Activated naive CD4-positive, alpha-beta T cell treated with anti-CD3 and anti-CD28 coated beads, Interleukin-2, amount 10 ng/mL, durations not matched to agents 7 days and 5 days (primary cell): ENCODE measurements around the gene TRAPPC10.

Source experiments
- CTCF ChIA-PET: fragments of 350-600 bp; sonication (Branson Sonifier 250); formaldehyde crosslinking; loops from one replicate; lab custom pipeline; 2021; ENCODE audit warnings: antibody characterized with exemption; lab: Charles Lee
- DNase-seq: peaks from one replicate; pipeline ENCODE4 v3.0.0-alpha.2; 2020
- H3K27ac Mint-ChIP-seq: one replicate; pipeline ENCODE4 v1.8.0; 2021; ENCODE audit warnings: mild to moderate bottlenecking, moderate library complexity, mixed read lengths
- H3K27me3 Mint-ChIP-seq: one replicate; pipeline ENCODE4 v1.8.0; 2021; ENCODE audit warnings: mild to moderate bottlenecking, mixed read lengths
- H3K36me3 Mint-ChIP-seq: one replicate; pipeline ENCODE4 v1.8.0; 2021; ENCODE audit warnings: mixed read lengths
- H3K4me1 Mint-ChIP-seq: one replicate; pipeline ENCODE4 v1.8.0; 2021; ENCODE audit warnings: mixed read lengths
- H3K4me3 Mint-ChIP-seq: one replicate; pipeline ENCODE4 v1.8.0; 2021; ENCODE audit warnings: mild to moderate bottlenecking, moderate library complexity, mixed read lengths
- H3K9me3 Mint-ChIP-seq: one replicate; pipeline ENCODE4 v1.8.0; 2021; ENCODE audit warnings: mixed read lengths

Gene TRAPPC10

DNA sequence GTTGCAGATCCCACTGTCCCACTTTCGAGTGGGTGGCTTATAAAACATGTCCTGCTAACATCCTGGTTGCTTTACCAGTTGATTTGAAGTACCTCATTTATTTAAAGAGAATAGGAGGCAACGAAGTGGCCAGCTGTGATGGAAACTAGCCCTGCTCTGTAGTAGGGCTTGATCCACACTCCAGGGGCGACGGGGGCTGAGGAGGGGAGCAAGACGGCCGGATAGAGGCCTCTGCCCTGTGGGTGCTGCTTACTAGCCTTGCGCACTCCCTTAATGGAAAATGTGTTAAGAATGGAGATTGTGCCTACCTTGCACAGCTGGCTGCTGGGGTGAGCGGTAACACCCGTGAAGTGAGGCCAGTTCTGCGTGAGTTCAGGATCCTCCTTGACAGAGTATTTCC, 54.0 kb downstream of the TRAPPC10 start:
- Mint-ChIP-seq H3K36me3 (peaks cover 50% of the 10 kb centered on the region), H3K4me1 (peaks cover 34% of the 10 kb centered on the region), H3K27ac (peak overlapping the region; percentile 95), H3K4me3 (peak overlapping the region; percentile 65), H3K9me3 (no peaks in the 10 kb centered on the region), H3K27me3 (no peaks in the 10 kb centered on the region)
- CTCF ChIA-PET, result interaction anchor here (0.6 kb wide), 2 partner anchors 128 to 141 kb away, joined by 3 read pairs; no protein-coding TSS in a partner anchor
- DNase-seq, result no peak

DNA sequence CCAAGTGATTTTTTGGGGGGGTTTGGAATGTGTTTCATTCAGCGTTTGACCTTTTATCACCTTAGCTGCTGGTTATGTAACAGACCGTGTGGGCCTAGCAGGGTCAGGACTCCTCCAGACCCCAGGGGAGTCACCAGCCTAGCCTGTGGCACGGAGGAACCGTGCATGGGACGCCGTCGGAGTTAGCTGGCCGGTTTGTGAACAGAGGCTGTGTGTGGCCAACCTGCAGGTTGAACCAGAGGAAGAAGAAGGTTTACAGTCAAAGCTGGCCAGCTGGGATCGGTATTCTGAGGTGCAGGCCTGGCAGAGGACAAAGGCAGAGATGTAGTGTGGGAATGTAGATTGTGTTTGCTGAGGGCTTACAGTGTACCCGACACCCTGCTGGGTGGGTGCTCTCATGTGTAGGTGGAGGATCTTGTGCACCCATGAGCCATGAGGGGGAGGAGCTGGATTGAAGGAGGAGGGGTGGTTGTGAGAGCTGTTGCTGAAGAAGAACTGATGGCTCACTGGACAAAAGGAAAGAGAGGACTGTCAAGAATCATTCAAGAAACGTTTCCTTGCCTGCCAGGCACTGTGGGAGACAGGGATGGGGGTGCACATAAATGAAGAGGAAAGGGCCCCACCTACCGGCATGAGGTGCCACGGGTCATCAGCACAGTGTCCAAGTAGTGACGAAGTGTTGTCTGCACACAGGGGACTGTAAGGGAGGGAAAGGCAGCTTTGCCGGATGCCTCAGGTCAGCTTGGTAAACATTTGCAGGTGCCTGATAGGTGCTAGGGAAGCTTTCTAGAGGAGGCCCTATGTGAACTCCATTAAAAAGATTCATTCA, 55.1 kb downstream of the TRAPPC10 start:
- DNase-seq, result no peak
- Mint-ChIP-seq H3K27ac (peak overlapping the region; percentile 60), H3K9me3 (no peaks in the 10 kb centered on the region), H3K4me1 (peaks cover 34% of the 10 kb centered on the region), H3K4me3 (no peak overlapping the region), H3K27me3 (no peaks in the 10 kb centered on the region), H3K36me3 (peaks cover 55% of the 10 kb centered on the region)
- CTCF ChIA-PET, result interaction anchor here (1.0 kb wide), 1 partner anchor 130 kb away, joined by 5 read pairs; no protein-coding TSS in a partner anchor

DNA sequence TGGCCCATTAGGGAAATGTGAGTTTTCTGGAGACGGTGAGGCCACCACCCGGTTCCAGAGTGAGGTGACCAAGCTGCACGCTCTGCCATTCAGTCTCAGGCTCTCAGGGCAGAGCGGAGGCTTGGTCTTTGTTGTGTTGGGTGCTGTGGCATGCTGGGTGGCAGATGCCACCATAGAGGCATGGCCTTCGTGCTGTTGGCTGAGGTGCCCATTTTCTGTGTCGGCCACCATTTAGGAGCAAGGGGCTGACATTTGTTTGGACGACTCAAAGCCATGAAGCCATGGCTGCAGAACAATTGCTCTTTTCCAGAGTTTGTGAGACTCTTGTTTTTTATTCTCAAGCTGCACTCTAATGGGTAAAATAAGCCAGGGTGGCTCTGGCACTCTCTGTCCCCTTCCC, 58.3 kb downstream of the TRAPPC10 start:
- Mint-ChIP-seq H3K27ac (no peak overlapping the region), H3K4me1 (peaks cover 18% of the 10 kb centered on the region), H3K9me3 (no peaks in the 10 kb centered on the region), H3K27me3 (no peaks in the 10 kb centered on the region), H3K4me3 (no peak overlapping the region), H3K36me3 (peaks cover 55% of the 10 kb centered on the region)
- DNase-seq, result no peak
- CTCF ChIA-PET, result no interaction called here

DNA sequence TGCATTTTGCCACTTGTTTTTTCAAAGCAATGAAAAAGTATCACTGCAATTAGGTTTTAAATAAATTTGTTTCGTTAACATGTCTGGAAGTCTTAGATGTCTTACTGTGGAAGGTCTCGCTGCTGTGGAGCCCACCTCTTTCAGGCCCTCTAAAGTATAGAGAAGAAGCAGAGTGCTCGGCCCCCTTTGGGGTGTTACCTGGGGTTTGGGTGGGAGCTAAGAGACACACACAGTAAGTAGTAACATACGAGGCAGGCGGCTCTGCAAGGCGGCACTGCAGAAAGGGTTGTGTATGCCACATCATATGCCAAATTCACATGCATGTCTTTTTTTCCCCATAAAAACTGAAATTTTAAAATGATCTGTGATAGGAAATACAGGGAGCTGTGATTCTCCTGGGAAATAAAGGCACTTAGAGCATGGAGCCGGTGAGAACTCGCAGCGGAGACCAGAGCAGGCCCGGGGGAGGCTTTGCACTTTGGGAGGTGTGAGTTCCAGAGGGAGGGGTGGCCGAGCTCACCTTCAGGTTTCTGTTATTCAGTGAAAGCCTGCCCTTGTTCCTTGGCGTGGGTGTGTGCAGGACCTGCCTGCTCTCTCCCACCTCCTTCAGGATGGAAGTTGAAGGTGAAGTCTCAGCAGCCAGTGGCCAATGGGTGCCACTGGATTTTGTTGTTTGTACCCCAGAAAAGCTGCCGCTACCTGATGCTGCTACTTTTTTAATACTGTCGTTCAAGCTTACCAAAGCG, 59.4 kb downstream of the TRAPPC10 start:
- Mint-ChIP-seq H3K36me3 (peaks cover 55% of the 10 kb centered on the region), H3K27ac (no peak overlapping the region), H3K4me3 (no peak overlapping the region), H3K4me1 (peaks cover 13% of the 10 kb centered on the region), H3K27me3 (no peaks in the 10 kb centered on the region), H3K9me3 (no peaks in the 10 kb centered on the region)
- DNase-seq, result no peak
- CTCF ChIA-PET, result no interaction called here

DNA sequence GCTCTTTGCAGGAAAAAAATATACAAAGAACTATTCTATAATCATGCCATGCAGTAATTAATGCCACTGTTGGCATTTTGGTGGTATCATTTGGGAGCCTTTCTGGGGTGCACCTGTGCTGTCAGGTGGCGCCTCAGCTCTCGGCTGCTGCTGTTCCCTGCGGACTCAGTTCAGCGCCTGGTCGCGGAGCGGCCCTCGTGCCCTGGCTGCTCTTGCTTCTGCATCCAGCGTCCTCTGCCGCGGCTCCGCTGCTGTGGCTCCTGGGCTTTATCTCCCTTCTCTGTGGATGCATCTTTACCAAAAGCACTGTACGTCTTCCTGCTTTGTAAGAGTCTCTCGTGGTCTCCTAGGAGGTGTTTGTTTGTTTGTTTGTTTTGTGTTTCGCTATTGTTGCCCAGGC, 60.0 kb downstream of the TRAPPC10 start:
- Mint-ChIP-seq H3K4me1 (peaks cover 16% of the 10 kb centered on the region), H3K36me3 (peaks cover 56% of the 10 kb centered on the region), H3K9me3 (no peaks in the 10 kb centered on the region), H3K27ac (peak overlapping the region; percentile 52), H3K4me3 (no peak overlapping the region), H3K27me3 (no peaks in the 10 kb centered on the region)
- CTCF ChIA-PET, result no interaction called here
- no peak for DNase-seq

DNA sequence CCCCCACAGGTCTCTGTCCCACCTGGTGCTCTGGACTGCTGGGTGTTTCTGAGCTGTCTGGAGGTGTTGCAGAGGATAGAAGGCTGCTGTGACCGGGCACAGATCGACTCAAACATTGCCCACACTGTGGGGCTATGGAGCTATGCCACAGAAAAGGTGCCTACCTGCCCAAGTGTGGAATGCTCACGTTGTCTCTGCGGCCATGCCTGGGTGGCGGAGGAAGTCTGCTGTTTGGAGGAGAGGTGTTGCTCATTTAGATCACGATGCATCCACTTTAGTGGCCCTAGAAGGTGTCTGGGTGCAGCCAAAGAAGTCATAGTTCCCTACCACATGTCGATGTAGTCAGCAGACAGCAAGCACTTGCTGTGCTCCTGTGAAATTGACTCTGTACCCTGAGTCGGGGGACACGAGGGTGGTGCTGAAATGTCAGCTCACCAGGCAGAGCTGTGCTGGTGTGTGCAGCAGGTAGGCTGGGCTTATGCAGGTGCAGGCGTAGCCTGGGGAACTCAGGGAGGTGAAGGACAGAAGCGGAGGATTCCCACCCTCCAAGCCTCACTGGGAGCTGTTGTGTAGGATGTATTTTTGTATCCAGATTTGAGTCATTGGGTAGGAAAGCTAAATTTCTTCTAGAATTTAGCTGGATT, 62.3 kb downstream of the TRAPPC10 start:
- Mint-ChIP-seq H3K36me3 (peaks cover 63% of the 10 kb centered on the region), H3K4me1 (peaks cover 32% of the 10 kb centered on the region)

DNA sequence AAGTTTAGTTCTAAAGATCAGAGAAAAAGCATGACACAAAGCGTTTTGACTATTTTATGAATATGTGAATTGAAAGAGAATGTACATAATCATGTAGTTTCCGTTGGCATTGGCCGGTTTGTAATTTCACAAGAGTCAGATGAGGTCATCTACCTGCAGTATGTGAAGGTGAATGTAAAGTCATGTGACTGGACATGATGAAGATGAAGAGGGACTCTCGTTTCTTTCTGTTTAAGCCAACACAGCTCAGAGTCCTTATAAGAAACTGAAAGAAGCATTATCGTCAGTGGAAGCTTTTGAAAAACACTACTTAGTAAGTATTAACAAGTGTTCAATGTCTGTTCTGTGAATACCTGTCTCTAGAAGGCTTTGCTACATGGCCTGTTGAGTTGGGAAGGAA, 64.2 kb downstream of the TRAPPC10 start:
- Mint-ChIP-seq H3K9me3 (no peaks in the 10 kb centered on the region), H3K27me3 (no peaks in the 10 kb centered on the region), H3K4me3 (no peak overlapping the region), H3K4me1 (peaks cover 47% of the 10 kb centered on the region), H3K27ac (no peak overlapping the region), H3K36me3 (peaks cover 59% of the 10 kb centered on the region)
- DNase-seq, result no peak
- CTCF ChIA-PET, result interaction anchor here (1.5 kb wide), 1 partner anchor 12 kb away, joined by 3 read pairs; no protein-coding TSS in a partner anchor

More for the DNA sequence above, 62.3 kb downstream of the TRAPPC10 start:
- no peaks in the 10 kb centered on the region for H3K27me3 Mint-ChIP-seq
- no peaks in the 10 kb centered on the region for H3K9me3 Mint-ChIP-seq
- DNase-seq, result no peak
- H3K27ac Mint-ChIP-seq, result no peak overlapping the region
- CTCF ChIA-PET, result interaction anchor here (0.6 to 2.2 kb wide), 4 partner anchors 10 to 430 kb away, joined by 3 to 11 read pairs (median 3); no protein-coding TSS in a partner anchor
- no peak overlapping the region for H3K4me3 Mint-ChIP-seq

DNA sequence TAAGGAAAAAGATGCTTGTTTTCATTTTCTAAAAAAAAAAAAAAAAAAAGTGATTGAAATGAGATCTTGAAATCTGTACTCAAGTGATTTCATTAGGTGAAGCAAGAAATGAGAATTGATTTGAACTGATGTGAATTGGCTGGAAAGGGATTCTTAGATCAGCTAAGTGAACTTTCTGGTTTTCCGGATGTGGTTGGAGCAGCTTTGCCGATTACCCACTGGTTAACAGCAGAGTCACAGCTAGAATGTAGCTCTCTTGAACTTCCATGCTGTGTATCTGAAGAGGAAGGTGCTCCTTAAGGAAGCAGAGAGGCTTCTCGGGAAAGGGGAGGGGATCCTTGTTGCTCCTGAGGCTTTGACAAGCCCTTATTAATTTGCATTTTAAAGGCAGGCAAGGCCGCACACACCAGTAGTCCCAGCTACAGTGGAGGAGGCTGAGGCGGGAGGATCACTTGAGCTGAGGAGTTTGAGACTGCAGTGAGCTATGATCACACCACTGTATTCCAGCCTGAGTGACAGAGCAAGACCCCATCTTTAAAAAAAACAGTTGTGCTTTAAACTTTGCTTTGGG, 66.4 kb downstream of the TRAPPC10 start:
- Mint-ChIP-seq H3K9me3 (no peaks in the 10 kb centered on the region), H3K27ac (peak overlapping the region; percentile 91), H3K4me1 (peaks cover 69% of the 10 kb centered on the region), H3K4me3 (peak overlapping the region; percentile 34), H3K27me3 (no peaks in the 10 kb centered on the region), H3K36me3 (peaks cover 72% of the 10 kb centered on the region)
- DNase-seq, result no peak
- CTCF ChIA-PET, result interaction anchor here (1.2 to 1.5 kb wide), 3 partner anchors 9 to 268 kb away, joined by 3 to 4 read pairs (median 3); no protein-coding TSS in a partner anchor

DNA sequence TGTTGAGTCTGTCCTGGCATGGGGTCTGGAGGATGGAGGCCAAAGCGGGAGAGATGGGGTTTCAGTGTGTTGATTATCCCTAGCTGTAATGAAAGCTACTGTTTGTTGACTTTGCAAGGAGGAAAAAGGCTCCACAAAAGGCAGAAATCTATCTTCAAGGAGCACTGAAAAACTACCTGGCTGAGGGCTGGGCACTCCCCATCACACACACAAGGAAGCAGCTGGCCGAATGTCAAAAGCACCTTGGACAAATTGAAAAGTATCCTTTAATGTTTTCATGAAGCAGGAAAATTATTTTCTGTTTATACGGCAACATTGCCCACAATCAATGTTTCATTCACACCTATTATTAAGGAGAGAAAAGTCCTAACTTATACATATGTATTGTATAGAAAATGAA, 67.3 kb downstream of the TRAPPC10 start:
- no peak for DNase-seq
- Mint-ChIP-seq H3K9me3 (no peaks in the 10 kb centered on the region), H3K36me3 (peaks cover 70% of the 10 kb centered on the region), H3K27ac (peak overlapping the region; percentile 91), H3K4me1 (peaks cover 76% of the 10 kb centered on the region), H3K4me3 (no peak overlapping the region), H3K27me3 (no peaks in the 10 kb centered on the region)
- CTCF ChIA-PET, result interaction anchor here (1.2 to 1.5 kb wide), 2 partner anchors 10 to 269 kb away, joined by 3 to 4 read pairs; no protein-coding TSS in a partner anchor

DNA sequence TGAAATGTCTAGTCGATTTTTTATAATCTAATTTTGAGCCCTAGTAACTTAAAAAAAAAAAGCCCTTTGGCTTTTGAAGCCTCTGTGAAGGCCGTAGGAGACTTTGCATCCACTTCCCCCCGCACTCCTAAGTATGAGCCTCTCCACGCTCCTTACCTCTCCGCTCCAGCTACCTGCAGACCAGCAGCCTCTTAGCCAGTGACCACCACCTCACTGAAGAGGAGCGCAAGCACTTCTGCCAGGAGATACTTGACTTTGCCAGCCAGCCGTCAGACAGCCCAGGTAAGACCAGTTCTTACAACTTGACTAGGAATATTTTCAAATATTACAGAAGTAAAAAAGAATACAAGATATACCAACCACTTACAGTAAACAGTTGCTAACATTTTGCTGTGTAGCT, 67.7 kb downstream of the TRAPPC10 start:
- H3K4me3 Mint-ChIP-seq, result no peak overlapping the region
- H3K9me3 Mint-ChIP-seq, result no peaks in the 10 kb centered on the region
- H3K27ac Mint-ChIP-seq, result peak overlapping the region; percentile 67
- H3K36me3 Mint-ChIP-seq, result peaks cover 71% of the 10 kb centered on the region
- no peak for DNase-seq
- CTCF ChIA-PET, result interaction anchor here (1.2 kb wide), 1 partner anchor 11 kb away, joined by 3 read pairs; no protein-coding TSS in a partner anchor
- H3K4me1 Mint-ChIP-seq, result peaks cover 78% of the 10 kb centered on the region
- no peaks in the 10 kb centered on the region for H3K27me3 Mint-ChIP-seq

DNA sequence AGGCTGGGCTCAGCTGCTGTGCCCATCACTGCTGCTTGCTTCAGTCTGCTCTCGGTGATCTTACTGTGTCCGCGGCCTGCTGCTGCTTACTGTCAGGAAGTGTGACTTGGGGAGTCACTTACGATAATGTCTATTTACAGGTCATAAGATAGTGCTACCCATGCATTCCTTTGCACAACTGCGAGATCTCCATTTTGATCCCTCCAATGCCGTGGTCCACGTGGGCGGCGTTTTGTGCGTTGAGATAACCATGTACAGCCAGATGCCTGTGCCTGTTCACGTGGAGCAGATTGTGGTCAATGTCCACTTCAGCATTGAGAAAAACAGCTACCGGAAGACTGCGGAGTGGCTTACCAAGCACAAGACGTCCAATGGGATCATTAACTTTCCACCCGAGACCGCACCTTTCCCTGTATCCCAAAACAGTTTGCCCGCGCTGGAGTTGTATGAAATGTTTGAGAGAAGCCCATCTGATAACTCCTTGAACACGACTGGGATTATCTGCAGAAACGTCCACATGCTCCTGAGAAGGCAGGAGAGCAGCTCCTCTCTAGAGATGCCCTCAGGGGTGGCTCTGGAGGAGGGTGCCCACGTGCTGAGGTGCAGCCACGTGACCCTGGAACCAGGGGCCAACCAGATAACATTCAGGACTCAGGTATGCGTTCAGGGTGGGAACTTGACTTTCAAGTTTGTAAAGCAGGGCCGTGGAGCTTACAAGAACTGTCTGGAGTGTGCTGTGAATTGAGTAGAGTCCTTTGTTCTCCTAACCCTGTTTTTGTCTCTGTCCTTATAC, 70.7 kb downstream of the TRAPPC10 start:
- H3K27ac Mint-ChIP-seq, result peak overlapping the region; percentile 99
- H3K36me3 Mint-ChIP-seq, result peaks cover 82% of the 10 kb centered on the region
- CTCF ChIA-PET, result interaction anchor here (1.0 to 2.5 kb wide), 3 partner anchors 8 to 69 kb away, joined by 3 to 13 read pairs (median 11); no protein-coding TSS in a partner anchor
- peak; percentile 37 for DNase-seq
- H3K4me3 Mint-ChIP-seq, result peak overlapping the region; percentile 79
- no peaks in the 10 kb centered on the region for H3K9me3 Mint-ChIP-seq
- H3K4me1 Mint-ChIP-seq, result peaks cover 95% of the 10 kb centered on the region
- H3K27me3 Mint-ChIP-seq, result no peaks in the 10 kb centered on the region

DNA sequence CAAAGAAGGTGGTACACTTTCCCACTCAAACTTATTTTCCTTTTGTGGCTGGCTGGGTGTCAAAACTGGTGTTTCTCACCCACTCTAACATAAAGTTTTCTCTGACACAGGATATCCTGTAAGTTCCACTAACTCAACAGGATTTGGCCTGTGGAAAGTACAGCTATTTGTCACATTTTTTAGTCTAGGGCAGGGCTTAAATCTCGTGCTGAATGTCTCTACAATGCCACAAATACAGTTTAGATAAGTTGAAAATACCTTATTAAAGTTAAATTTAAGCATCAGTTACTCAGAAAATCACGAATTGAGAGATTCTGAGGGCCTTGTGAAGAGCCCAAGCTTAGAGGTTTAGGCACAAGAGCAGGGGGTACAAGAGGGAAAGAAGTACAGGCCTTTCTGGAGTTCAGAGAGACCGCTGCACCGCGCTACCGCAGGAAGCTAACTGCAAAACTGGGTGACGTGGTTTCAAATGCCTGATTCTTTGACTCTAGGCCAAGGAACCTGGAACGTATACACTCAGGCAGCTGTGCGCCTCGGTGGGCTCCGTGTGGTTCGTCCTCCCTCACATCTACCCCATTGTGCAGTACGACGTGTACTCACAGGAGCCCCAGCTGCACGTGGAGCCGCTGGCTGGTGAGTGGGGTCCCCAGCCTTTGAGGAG, 71.7 kb downstream of the TRAPPC10 start:
- H3K9me3 Mint-ChIP-seq, result no peaks in the 10 kb centered on the region
- peak overlapping the region; percentile 99 for H3K27ac Mint-ChIP-seq
- CTCF ChIA-PET, result interaction anchor here (1.0 to 2.5 kb wide), 4 partner anchors 9 to 214 kb away, joined by 3 to 13 read pairs (median 7); no protein-coding TSS in a partner anchor
- peaks cover 83% of the 10 kb centered on the region for H3K36me3 Mint-ChIP-seq
- peak; percentile 81 for DNase-seq
- H3K4me1 Mint-ChIP-seq, result peaks cover 96% of the 10 kb centered on the region
- peak overlapping the region; percentile 79 for H3K4me3 Mint-ChIP-seq
- H3K27me3 Mint-ChIP-seq, result no peaks in the 10 kb centered on the region
